Fibroblast of mammary gland (primary cell): ENCODE measurements around the gene TECPR2.

Experiments
- DNase-seq: peaks from one replicate; pipeline ENCODE4 v3.0.0-alpha.2; 2010; ENCODE audit warnings: low read depth
- H3K4me3 ChIP-seq: 2 replicates; pipeline ENCODE4 v1.5.1; 2011; ENCODE audit warnings: low read depth, mild to moderate bottlenecking, low read length, moderate library complexity; ENCODE audit not compliant: control insufficient read depth
- CTCF ChIP-seq: conservative IDR thresholded peaks from 2 replicates; pipeline ENCODE4 v1.5.1; 2011; ENCODE audit warnings: low read depth, low read length, inconsistent platforms; ENCODE audit not compliant: control insufficient read depth, insufficient read depth

The TECPR2 gene

GRCh38 chr14:102371361-102371760 lies 8.6 kb downstream of the TECPR2 start:
- no peak overlapping the region for H3K4me3 ChIP-seq
- TF ChIP-seq CTCF = no peak
- no peak for DNase-seq

- DNase-seq = no peak
- TF ChIP-seq CTCF = no peak
Measured at GRCh38 chr14:102373110-102373509, 10.4 kb downstream of the TECPR2 start.

GRCh38 chr14:102374264-102374663 lies 11.5 kb downstream of the TECPR2 start:
- no peak overlapping the region for H3K4me3 ChIP-seq
- DNase-seq = no peak
- TF ChIP-seq CTCF = no peak

More at GRCh38 chr14:102373110-102373509, 10.4 kb downstream of the TECPR2 start:
- H3K4me3 ChIP-seq = no peak overlapping the region

- H3K4me3 ChIP-seq = no peak overlapping the region
- TF ChIP-seq CTCF = no peak
Measured at GRCh38 chr14:102375119-102375518, 12.4 kb downstream of the TECPR2 start.

GRCh38 chr14:102377696-102378095 lies 15.0 kb downstream of the TECPR2 start:
- H3K4me3 ChIP-seq = no peak overlapping the region
- no peak for TF ChIP-seq CTCF
- DNase-seq = no peak

More at GRCh38 chr14:102375119-102375518, 12.4 kb downstream of the TECPR2 start:
- no peak for DNase-seq

GRCh38 chr14:102378830-102379229 lies 16.1 kb downstream of the TECPR2 start:
- H3K4me3 ChIP-seq = no peak overlapping the region
- DNase-seq = no peak
- no peak for TF ChIP-seq CTCF

- no peak for DNase-seq
Measured at GRCh38 chr14:102387086-102387485, 24.3 kb downstream of the TECPR2 start.

More at GRCh38 chr14:102387086-102387485, 24.3 kb downstream of the TECPR2 start:
- no peak for TF ChIP-seq CTCF
- no peak overlapping the region for H3K4me3 ChIP-seq
